ENCODE measurements around the gene KRT12.

GRCh38 chr17:40818733-40819527, 48.1 kb downstream of the KRT12 start:
- TF ChIP-seq, protein P1, sequence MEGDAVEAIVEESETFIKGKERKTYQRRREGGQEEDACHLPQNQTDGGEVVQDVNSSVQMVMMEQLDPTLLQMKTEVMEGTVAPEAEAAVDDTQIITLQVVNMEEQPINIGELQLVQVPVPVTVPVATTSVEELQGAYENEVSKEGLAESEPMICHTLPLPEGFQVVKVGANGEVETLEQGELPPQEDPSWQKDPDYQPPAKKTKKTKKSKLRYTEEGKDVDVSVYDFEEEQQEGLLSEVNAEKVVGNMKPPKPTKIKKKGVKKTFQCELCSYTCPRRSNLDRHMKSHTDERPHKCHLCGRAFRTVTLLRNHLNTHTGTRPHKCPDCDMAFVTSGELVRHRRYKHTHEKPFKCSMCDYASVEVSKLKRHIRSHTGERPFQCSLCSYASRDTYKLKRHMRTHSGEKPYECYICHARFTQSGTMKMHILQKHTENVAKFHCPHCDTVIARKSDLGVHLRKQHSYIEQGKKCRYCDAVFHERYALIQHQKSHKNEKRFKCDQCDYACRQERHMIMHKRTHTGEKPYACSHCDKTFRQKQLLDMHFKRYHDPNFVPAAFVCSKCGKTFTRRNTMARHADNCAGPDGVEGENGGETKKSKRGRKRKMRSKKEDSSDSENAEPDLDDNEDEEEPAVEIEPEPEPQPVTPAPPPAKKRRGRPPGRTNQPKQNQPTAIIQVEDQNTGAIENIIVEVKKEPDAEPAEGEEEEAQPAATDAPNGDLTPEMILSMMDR (IDR thresholded peaks at IDR 0.05) = no peak
- TF ChIP-seq GABPA (IDR thresholded peaks at IDR 0.05; ENCODE audit: low read depth) (peak; percentile 89), TAF1 (IDR thresholded peaks at IDR 0.05; ENCODE audit: borderline replicate concordance, low read depth, low read length) (peak; percentile 33; the same call in 1 of the 2 replicates), MAX (IDR thresholded peaks at IDR 0.05; ENCODE audit: low read depth) (no peak), YY1 (IDR thresholded peaks at IDR 0.05; ENCODE audit: low read depth) (no peak), USF2 (IDR thresholded peaks at IDR 0.05; ENCODE audit: borderline replicate concordance, low read depth, low read length) (no peak), SIN3A (IDR thresholded peaks at IDR 0.05; ENCODE audit: borderline replicate concordance, low read depth, low read length) (no peak), EZH2phosphoT487 (IDR thresholded peaks at IDR 0.05; ENCODE audit: borderline replicate concordance, low read depth) (no peak), FOXM1 (IDR thresholded peaks at IDR 0.05; ENCODE audit: low read depth) (no peak), POLR2AphosphoS5 (IDR thresholded peaks at IDR 0.05; ENCODE audit: low read depth, low read length) (0 out of 2 replicates have a peak, but pooled peaks have one; percentile 31), GATA2 (CRISPR knock-in tag; IDR thresholded peaks at IDR 0.05) (no peak)
- TF ChIP-seq, protein P2, sequence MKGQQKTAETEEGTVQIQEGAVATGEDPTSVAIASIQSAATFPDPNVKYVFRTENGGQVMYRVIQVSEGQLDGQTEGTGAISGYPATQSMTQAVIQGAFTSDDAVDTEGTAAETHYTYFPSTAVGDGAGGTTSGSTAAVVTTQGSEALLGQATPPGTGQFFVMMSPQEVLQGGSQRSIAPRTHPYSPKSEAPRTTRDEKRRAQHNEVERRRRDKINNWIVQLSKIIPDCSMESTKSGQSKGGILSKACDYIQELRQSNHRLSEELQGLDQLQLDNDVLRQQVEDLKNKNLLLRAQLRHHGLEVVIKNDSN (IDR thresholded peaks at IDR 0.05; ENCODE audit: borderline replicate concordance, low read depth) = no peak

Measured in SK-N-SH (cell line).